H1 (cell line): ENCODE results near the gene THOC6. TPM values are rescaled to one million over a fixed set of nuclear protein-coding genes. Genes with fewer than 3 reads are reported as not detected.

Source experiments
- CTCF ChIA-PET: fragments of 300-600 bp; sonication (Branson Sonifier 250); formaldehyde crosslinking; loops from one replicate; lab custom pipeline; 2021; ENCODE audit not compliant: partially characterized antibody; lab: Charles Lee
- POLR2A ChIA-PET: fragments of 300-600 bp; sonication (Branson Sonifier 250); formaldehyde crosslinking; loops from one replicate; lab custom pipeline; 2021; ENCODE audit warnings: inconsistent platforms; ENCODE audit not compliant: partially characterized antibody; lab: Charles Lee
- DNase-seq, 2 experiments: peaks; one replicate each; pipeline versions ENCODE4 v3.0.0 to v3.0.0-alpha.2; 2010 to 2022; ENCODE audit warnings: low spot score in 2 of 2, low read depth in 1 of 2, mixed read lengths in 1 of 2
- FAIRE-seq: peaks from 2 replicates; lab custom pipeline; 2011; peaks lifted over from hg19 to GRCh38; lab: Jason Lieb, UNC
- H2AFZ ChIP-seq: 2 replicates; pipeline ENCODE4 v1.8.1; 2012; ENCODE audit warnings: low read length, inconsistent platforms
- H2AK5ac ChIP-seq: 2 replicates; pipeline ENCODE4 v1.6.1; 2013; ENCODE audit warnings: low read depth, low read length
- H2BK120ac ChIP-seq: replicated peaks from 2 replicates; pipeline ENCODE3; 2013; ENCODE audit warnings: low read depth, low read length, inconsistent platforms
- H2BK12ac ChIP-seq: 2 replicates; pipeline ENCODE4 v1.6.1; 2013; ENCODE audit warnings: low read depth, low read length
- H2BK15ac ChIP-seq: 2 replicates; pipeline ENCODE4 v1.6.1; 2013; ENCODE audit warnings: low read length
- H2BK20ac ChIP-seq: 2 replicates; pipeline ENCODE4 v1.6.1; 2013; ENCODE audit warnings: low read length
- H2BK5ac ChIP-seq: 2 replicates; pipeline ENCODE4 v1.6.1; 2013; ENCODE audit warnings: low read depth, low read length
- H3K14ac ChIP-seq: 2 replicates; pipeline ENCODE4 v1.6.1; 2013; ENCODE audit warnings: inconsistent platforms; ENCODE audit not compliant: insufficient read length
- H3K18ac ChIP-seq: 2 replicates; pipeline ENCODE4 v1.6.1; 2013; ENCODE audit warnings: low read length; ENCODE audit errors: extremely low read depth
- H3K23ac ChIP-seq: 2 replicates; pipeline ENCODE4 v1.6.1; 2013; ENCODE audit warnings: inconsistent platforms; ENCODE audit not compliant: insufficient read length
- H3K23me2 ChIP-seq: 2 replicates; pipeline ENCODE4 v1.6.1; 2013; ENCODE audit warnings: low read depth, low read length
- H3K27ac ChIP-seq: 2 replicates; pipeline ENCODE4 v1.6.1; 2011; ENCODE audit warnings: low read depth, low read length, inconsistent platforms
- H3K27me3 ChIP-seq, 4 experiments: replicated peaks in 1 of 4; 1 replicate in 1 of 4; 2 replicates in 3 of 4; pipeline versions ENCODE4 v1.6.1 to v1.8.1; 2011 to 2013; ENCODE audit warnings: low read length in 3 of 4, mild to moderate bottlenecking in 3 of 4, inconsistent platforms in 2 of 4, mixed read lengths in 2 of 4, moderate library complexity in 1 of 4; ENCODE audit not compliant: control insufficient read depth in 3 of 4, insufficient read depth in 3 of 4; ENCODE audit errors: extremely low read depth in 1 of 4
- H3K36me3 ChIP-seq, 4 experiments: 2 replicates each; pipeline versions ENCODE4 v1.6.1 to v1.8.1; 2011 to 2013; ENCODE audit warnings: mild to moderate bottlenecking in 4 of 4, low read length in 3 of 4, moderate library complexity in 2 of 4, control low read depth in 1 of 4, inconsistent platforms in 1 of 4; ENCODE audit not compliant: insufficient read depth in 4 of 4, control insufficient read depth in 2 of 4
- H3K4ac ChIP-seq: replicated peaks from 2 replicates; pipeline ENCODE3; 2013; ENCODE audit warnings: low read length, low read depth, mixed read lengths, inconsistent platforms; ENCODE audit not compliant: insufficient read length
- H3K4me1 ChIP-seq, 4 experiments: replicated peaks in 1 of 4; 1 replicate in 1 of 4; 2 replicates in 3 of 4; pipeline versions ENCODE4 v1.6.1 to v1.8.1; 2011 to 2013; ENCODE audit warnings: low read length in 3 of 4, inconsistent platforms in 2 of 4, mixed read lengths in 1 of 4; ENCODE audit not compliant: insufficient read depth in 4 of 4, control insufficient read depth in 3 of 4
- H3K4me2 ChIP-seq, 2 experiments: 2 replicates each; pipeline versions ENCODE4 v1.6.1 to v1.8.1; 2011 to 2013; ENCODE audit warnings: low read depth in 2 of 2, low read length in 2 of 2, control low read depth in 1 of 2, inconsistent platforms in 1 of 2, mild to moderate bottlenecking in 1 of 2; ENCODE audit not compliant: insufficient read depth in 1 of 2
- H3K4me3 ChIP-seq, 4 experiments: fragments of 200-600, 300-600 bp in 1 of 4; sonication (generic), shearing (Covaris generic), sonication (Bioruptor Twin) in 1 of 4; 2 replicates each; pipeline versions ENCODE4 v1.5.1 to v1.8.1; 2011 to 2016; ENCODE audit warnings: low read length in 4 of 4, low read depth in 3 of 4, control low read depth in 2 of 4, inconsistent platforms in 2 of 4, mild to moderate bottlenecking in 2 of 4, mixed read lengths in 1 of 4, moderate library complexity in 1 of 4; ENCODE audit not compliant: insufficient read depth in 2 of 4; ENCODE audit errors: extremely low read depth in 1 of 4
- H3K56ac ChIP-seq: replicated peaks from 2 replicates; pipeline ENCODE3; 2013; ENCODE audit warnings: low read depth, mild to moderate bottlenecking, mixed read lengths, low read length, inconsistent platforms; ENCODE audit not compliant: insufficient read length
- H3K79me1 ChIP-seq: 2 replicates; pipeline ENCODE4 v1.6.1; 2013; ENCODE audit warnings: low read depth, low read length, control low read depth
- H3K79me2 ChIP-seq, 2 experiments: 2 replicates each; pipeline versions ENCODE4 v1.6.1 to v1.8.1; 2012 to 2013; ENCODE audit warnings: low read length in 2 of 2, mild to moderate bottlenecking in 2 of 2, inconsistent platforms in 1 of 2; ENCODE audit not compliant: insufficient read depth in 2 of 2, control insufficient read depth in 1 of 2
- H3K9ac ChIP-seq, 4 experiments: replicated peaks in 1 of 4; 1 replicate in 1 of 4; 2 replicates in 3 of 4; pipeline versions ENCODE4 v1.6.1 to v1.8.1; 2011 to 2013; ENCODE audit warnings: low read depth in 3 of 4, low read length in 3 of 4, control low read depth in 2 of 4, mild to moderate bottlenecking in 2 of 4, moderate library complexity in 2 of 4, inconsistent platforms in 1 of 4; ENCODE audit errors: extremely low read depth in 1 of 4
- H3K9me3 ChIP-seq, 2 experiments: 2 replicates each; pipeline versions ENCODE4 v1.6.1 to v1.8.1; 2012 to 2013; ENCODE audit warnings: mild to moderate bottlenecking in 2 of 2, moderate library complexity in 2 of 2, control low read depth in 1 of 2, inconsistent platforms in 1 of 2, low read depth in 1 of 2, low read length in 1 of 2, mixed read lengths in 1 of 2; ENCODE audit not compliant: insufficient read depth in 2 of 2
- H4K20me1 ChIP-seq, 2 experiments: replicated peaks in 1 of 2; 2 replicates each; pipeline versions ENCODE3 to v1.8.1; 2011 to 2013; ENCODE audit warnings: inconsistent platforms in 2 of 2, low read length in 2 of 2, mild to moderate bottlenecking in 1 of 2; ENCODE audit not compliant: insufficient read depth in 2 of 2, control insufficient read depth in 1 of 2
- H4K5ac ChIP-seq: 2 replicates; pipeline ENCODE4 v1.6.1; 2013; ENCODE audit warnings: low read length, low read depth, mixed read lengths, inconsistent platforms; ENCODE audit not compliant: insufficient read length
- H4K8ac ChIP-seq: 2 replicates; pipeline ENCODE4 v1.8.0; 2013; ENCODE audit warnings: mild to moderate bottlenecking, moderate library complexity, low read length, inconsistent platforms; ENCODE audit not compliant: insufficient read depth; ENCODE audit errors: extremely low read depth
- H4K91ac ChIP-seq: replicated peaks from 2 replicates; pipeline ENCODE3; 2013; ENCODE audit warnings: low read length, mixed read lengths, inconsistent platforms; ENCODE audit not compliant: insufficient read length
- CBX5 ChIP-seq: fragments of 300-800, 300-1000 bp; sonication (generic); IDR thresholded peaks from 2 replicates; pipeline ENCODE4 v1.7.1; 2016; ENCODE audit warnings: antibody characterized with exemption, low read length, low read depth
- CBX8 ChIP-seq: fragments of 300-800, 300-1000 bp; sonication (generic); IDR thresholded peaks from 2 replicates; pipeline ENCODE4 v1.7.1; 2016; ENCODE audit warnings: low read depth, low read length, borderline replicate concordance
- CEBPB ChIP-seq: IDR thresholded peaks from 2 replicates; pipeline ENCODE4 v1.6.1; 2012; ENCODE audit warnings: low read depth, low read length
- CREB1 ChIP-seq: IDR thresholded peaks from 2 replicates; pipeline ENCODE4 v1.6.1; 2012; ENCODE audit warnings: inconsistent platforms
- EZH2 ChIP-seq: fragments of 200-600 bp; sonication (generic); IDR thresholded peaks from 2 replicates; pipeline ENCODE4 v1.7.1; 2012; ENCODE audit warnings: low read depth, mild to moderate bottlenecking, moderate library complexity, low read length, inconsistent platforms; ENCODE audit not compliant: severe bottlenecking
- SP2 ChIP-seq: IDR thresholded peaks from 2 replicates; pipeline ENCODE4 v1.6.1; 2012; ENCODE audit warnings: mild to moderate bottlenecking, low read length, inconsistent platforms
- SP4 ChIP-seq: IDR thresholded peaks from 2 replicates; pipeline ENCODE4 v1.6.1; 2012; ENCODE audit warnings: low read length, inconsistent platforms
- SRF ChIP-seq: IDR thresholded peaks from 2 replicates; pipeline ENCODE4 v1.6.1; 2011; ENCODE audit warnings: mild to moderate bottlenecking, low read depth, low read length, moderate library complexity
- TAF1 ChIP-seq: IDR thresholded peaks from 2 replicates; pipeline ENCODE4 v1.6.1; 2011; ENCODE audit warnings: mild to moderate bottlenecking, low read depth, low read length
- TEAD4 ChIP-seq: IDR thresholded peaks from 2 replicates; pipeline ENCODE4 v1.6.1; 2012; ENCODE audit warnings: low read depth, low read length, inconsistent platforms, mixed read lengths
- WGBS, 2 experiments: shearing (Covaris generic) in 1 of 2; methylation state at CpG; one replicate each; pipeline versions ENCODE4 v1.1.6 to v1.1.7; 2013 to 2015; ENCODE audit warnings: low lambda C conversion rate in 2 of 2, mixed read lengths in 2 of 2, inconsistent platforms in 1 of 2, low coverage in 1 of 2, missing lambda C conversion rate in 1 of 2; ENCODE audit not compliant: insufficient replicate concordance in 2 of 2, insufficient coverage in 1 of 2, insufficient read length in 1 of 2; ENCODE audit errors: extremely low coverage in 1 of 2, missing lambda C conversion rate in 1 of 2; 5-methylcytosine and 5-hydroxymethylcytosine counted together
- polyA plus RNA-seq, 7 experiments: library from polyadenylated mRNA; depleted of rRNA in 3 of 7; stranded (reverse) in 5 of 7; unstranded in 2 of 7; fragments of >200 nt in 5 of 7; fragments of 200-250 nt in 2 of 7; gene quantifications; 1 replicate in 5 of 7; 2 replicates in 1 of 7; 4 replicates in 1 of 7; pipeline versions ENCODE4 v1.2.1 to v1.2.3, GENCODE V29; 2011 to 2013; ENCODE audit warnings: missing spikeins in 2 of 7, mixed read lengths in 2 of 7
- total RNA-seq: library from RNA; stranded (reverse); fragmentation: NEBNext Ultra II Directional; extraction: Animal tissue kit (Norgen Biotek cat#: 25700); gene quantifications from 2 replicates; pipeline ENCODE4 v1.2.1, GENCODE V29; 2021
- TF ChIP-seq, protein P1 (sequence below): IDR thresholded peaks from 2 replicates; pipeline ENCODE4 v1.6.1; 2011; ENCODE audit warnings: low read depth, mild to moderate bottlenecking, low read length; ENCODE audit not compliant: insufficient read depth

The THOC6 gene
- total and polyA plus RNA-seq, 2 of the 8 experiments (the other 6 are each of a cell fraction or from before 2014, with no cell fraction given): 78.5 to 111 TPM

DNA sequence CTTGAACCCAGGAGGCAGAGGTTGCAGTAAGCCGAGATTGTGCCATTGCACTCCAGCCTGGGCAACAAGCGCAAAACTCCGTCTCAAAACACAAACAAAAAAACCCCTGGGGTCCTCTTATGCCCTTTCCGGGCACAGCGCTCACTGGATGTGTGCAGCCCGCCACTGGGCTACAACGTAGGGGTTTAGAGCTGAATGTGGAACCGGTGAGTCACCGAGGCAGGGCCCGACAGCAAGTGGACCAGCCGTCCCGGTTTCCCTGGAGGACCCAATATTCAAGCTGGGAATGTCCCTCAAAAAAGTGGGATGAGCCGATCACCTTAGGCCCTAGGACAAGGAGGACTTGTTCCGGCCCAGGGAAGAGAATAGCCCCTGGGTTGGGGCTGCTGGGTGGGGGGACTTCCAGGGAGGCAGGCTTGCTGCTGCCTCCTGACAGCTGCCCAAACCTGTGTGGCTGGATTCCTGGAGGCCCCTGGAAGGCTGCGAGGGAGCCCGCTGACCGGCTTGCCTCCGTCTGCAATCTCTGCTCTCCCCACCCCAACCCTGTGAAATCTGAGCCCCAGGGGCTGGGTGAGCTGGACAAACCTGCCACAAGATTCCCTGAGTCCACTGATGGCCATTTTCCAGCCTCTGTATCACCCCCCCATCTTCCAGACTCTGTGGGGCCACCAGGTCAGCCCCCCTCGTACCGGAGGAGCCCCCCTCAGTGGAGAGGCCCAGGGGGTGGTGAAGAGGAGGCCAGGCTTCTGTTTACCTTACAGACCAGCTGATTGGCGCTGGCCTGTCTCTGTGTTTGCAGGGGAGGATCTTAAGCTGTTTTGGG is 14.1 kb upstream of the THOC6 start:
- 7% methylated on average over 19 of the region's 21 CpGs; no CpG with 5 or more reads in 1 of the 2 experiments for WGBS, 2 experiments
- Histone ChIP-seq H3K23ac (no peak overlapping the region), H3K27me3 (no peaks in the 10 kb centered on the region; a peak in 1 of 7 replicates), H3K79me1 (peaks cover 3% of the 10 kb centered on the region; the same call in 1 of the 2 replicates), H4K91ac (peak overlapping the region; percentile 99), H3K56ac (peak overlapping the region; percentile 92), H3K79me2 (peaks cover 0 to 7% of the 10 kb centered on the region in 2 experiments; a peak in 1 of 4 replicates), H3K27ac (peak overlapping the region; percentile 96), H4K5ac (peak overlapping the region; percentile 93), H2BK5ac (peak overlapping the region; percentile 97), H3K36me3 (peaks cover 0 to 9% (median under 1%) of the 10 kb centered on the region in 4 experiments; a peak in 2 of 8 replicates), H3K14ac (no peak overlapping the region), H3K4me1 (peaks cover 20 to 72% (median 63%) of the 10 kb centered on the region in 4 experiments), H2AK5ac (no peak overlapping the region; the same call in 1 of the 2 replicates), H3K4me3 (peak overlapping the region; percentile 21 to 52 (median 44)), H2AFZ (no peak overlapping the region), H2BK15ac (no peak overlapping the region), H3K18ac (peak overlapping the region; percentile 96), H3K4me2 (peak overlapping the region; percentile 84 to 88), H4K20me1 (peaks cover 2 to 14% of the 10 kb centered on the region in 2 experiments), H2BK12ac (peak overlapping the region; percentile 97), H2BK20ac (peak overlapping the region; percentile 90; the same call in 1 of the 2 replicates), H4K8ac (peak overlapping the region; percentile 58), H3K9me3 (no peaks in the 10 kb centered on the region), H3K9ac (peak overlapping the region in 2 of 4 experiments; percentile 54 to 58; a peak in 4 of 7 replicates), H2BK120ac (peak overlapping the region; percentile 88), H3K4ac (peak overlapping the region; percentile 100), H3K23me2 (peaks cover 26% of the 10 kb centered on the region)
- DNase-seq (peak; percentile 84 to 88), FAIRE-seq (no peak)
- POLR2A ChIA-PET: interaction anchor here (0.6 to 35.7 kb wide), 20 partner anchors 9 to 1263 kb away, joined by 3 to 1808 read pairs (median 4); partner anchors contain the start of genes BICDL2, CEMP1, CLDN6 and CLDN9
- CTCF ChIA-PET: interaction anchor here (0.7 to 17.3 kb wide), 9 partner anchors 8 to 220 kb away, joined by 3 to 639 read pairs (median 4); partner anchors contain the start of genes BICDL2, CLDN6, HCFC1R1 and THOC6
- no peak for TF ChIP-seq CBX8
- no peak for TF ChIP-seq EZH2
- peak; percentile 95 for TF ChIP-seq TEAD4
- TF ChIP-seq TAF1: peak; percentile 77
- TF ChIP-seq CEBPB: no peak
- TF ChIP-seq CBX5: no peak
- peak; percentile 10; the same call in 1 of the 2 replicates for TF ChIP-seq CREB1
- no peak for TF ChIP-seq SP4
- TF ChIP-seq SP2: no peak
- TF ChIP-seq SRF: no peak
- TF ChIP-seq, protein P1, sequence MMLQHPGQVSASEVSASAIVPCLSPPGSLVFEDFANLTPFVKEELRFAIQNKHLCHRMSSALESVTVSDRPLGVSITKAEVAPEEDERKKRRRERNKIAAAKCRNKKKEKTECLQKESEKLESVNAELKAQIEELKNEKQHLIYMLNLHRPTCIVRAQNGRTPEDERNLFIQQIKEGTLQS: no peak
